Left ventricle myocardium inferior (tissue), 1 donor: Measurements from ENCODE around the gene TSC22D3. TPM values are rescaled to one million over a fixed set of nuclear protein-coding genes. Genes with fewer than 3 reads are reported as not detected.
"Not testable (repeated sequence)": the region's sequence is repeated elsewhere in the genome, so short reads cannot be mapped to it uniquely, and the experiment has no call there.

Source experiments
- DNase-seq: peaks from one replicate; pipeline ENCODE4 v3.0.0-alpha.2; 2020
- H3K27ac ChIP-seq: fragments of 200-600 bp; replicated peaks from 2 replicates; pipeline ENCODE4 v1.8.0; 2021
- H3K27me3 ChIP-seq: fragments of 200-600 bp; 2 replicates; pipeline ENCODE4 v1.8.0; 2021; ENCODE audit warnings: low read depth
- H3K36me3 ChIP-seq: fragments of 200-600 bp; 2 replicates; pipeline ENCODE4 v1.8.0; 2021
- H3K4me1 ChIP-seq: fragments of 200-600 bp; 2 replicates; pipeline ENCODE4 v1.8.0; 2021
- H3K4me3 ChIP-seq: fragments of 200-600 bp; 2 replicates; pipeline ENCODE4 v1.8.0; 2021; ENCODE audit warnings: mild to moderate bottlenecking, moderate library complexity
- H3K9me3 ChIP-seq: fragments of 200-600 bp; replicated peaks from 2 replicates; pipeline ENCODE4 v1.8.0; 2021
- intact Hi-C: fragments of 100-400 bp; cut with micrococcal nuclease; formaldehyde crosslinking; loops from one replicate; pipeline ENCODE4 v1.11.0; 2022
- total RNA-seq: library from RNA; stranded (reverse); fragmentation: NEBNext Ultra II Directional; extraction: Animal tissue kit (Norgen Biotek cat#: 25700); gene quantifications from one replicate; pipeline ENCODE4 v1.2.1, GENCODE V29; 2021
- TF ChIP-seq, protein P1 (sequence below): fragments of 200-600 bp; IDR thresholded peaks from 2 replicates; pipeline ENCODE4 v1.8.0; 2021; ENCODE audit warnings: antibody characterized with exemption, mild to moderate bottlenecking, borderline replicate concordance
- donor health status: DM: no; HTN: yes; CAD: no; lungs with severe emphysema.

The TSC22D3 gene
- total RNA-seq, 1 donor from 2014 or later, result 58.9 TPM

DNA sequence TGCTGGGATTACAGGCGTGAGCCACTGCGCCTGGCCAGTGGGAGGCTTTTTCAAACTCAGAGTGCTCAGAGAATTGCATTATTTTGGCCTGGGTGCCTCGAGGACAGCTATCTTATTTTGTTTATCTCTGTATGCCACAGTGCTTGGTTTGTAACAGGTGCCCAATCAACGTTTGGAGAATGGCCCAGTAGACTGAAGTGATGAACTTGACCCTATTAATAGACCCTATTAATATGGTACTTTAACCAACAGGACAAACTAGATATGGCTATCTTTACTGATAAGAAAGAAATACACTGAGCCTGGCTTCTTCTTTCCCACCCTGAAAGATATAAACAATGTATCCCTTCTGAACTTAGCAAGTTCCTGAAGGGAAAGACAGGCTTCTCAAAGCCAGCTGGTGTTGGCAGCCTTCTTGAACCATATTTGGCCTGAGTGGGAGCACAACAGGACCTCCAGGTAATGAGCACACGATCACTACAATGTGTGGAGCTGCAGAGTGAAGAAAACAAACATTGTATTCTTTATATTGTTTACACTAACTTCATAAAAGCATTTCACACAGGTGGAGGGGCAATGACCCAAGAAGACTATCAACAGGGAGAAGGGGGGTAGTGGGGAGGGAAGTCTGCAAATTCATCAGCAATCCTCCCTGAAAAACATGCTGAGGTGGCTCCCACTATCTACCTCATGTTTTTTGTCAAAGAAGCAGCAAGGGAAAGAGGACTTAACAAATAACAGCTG is 105.5 kb downstream of the TSC22D3 start:
- Histone ChIP-seq H3K9me3 (no peaks in the 10 kb centered on the region), H3K4me3 (no peak overlapping the region), H3K27ac (no peak overlapping the region), H3K36me3 (no peaks in the 10 kb centered on the region), H3K27me3 (no peaks in the 10 kb centered on the region), H3K4me1 (peaks cover 20% of the 10 kb centered on the region)
- no peak for DNase-seq
- intact Hi-C loops, result no loop called here
- TF ChIP-seq, protein P1, sequence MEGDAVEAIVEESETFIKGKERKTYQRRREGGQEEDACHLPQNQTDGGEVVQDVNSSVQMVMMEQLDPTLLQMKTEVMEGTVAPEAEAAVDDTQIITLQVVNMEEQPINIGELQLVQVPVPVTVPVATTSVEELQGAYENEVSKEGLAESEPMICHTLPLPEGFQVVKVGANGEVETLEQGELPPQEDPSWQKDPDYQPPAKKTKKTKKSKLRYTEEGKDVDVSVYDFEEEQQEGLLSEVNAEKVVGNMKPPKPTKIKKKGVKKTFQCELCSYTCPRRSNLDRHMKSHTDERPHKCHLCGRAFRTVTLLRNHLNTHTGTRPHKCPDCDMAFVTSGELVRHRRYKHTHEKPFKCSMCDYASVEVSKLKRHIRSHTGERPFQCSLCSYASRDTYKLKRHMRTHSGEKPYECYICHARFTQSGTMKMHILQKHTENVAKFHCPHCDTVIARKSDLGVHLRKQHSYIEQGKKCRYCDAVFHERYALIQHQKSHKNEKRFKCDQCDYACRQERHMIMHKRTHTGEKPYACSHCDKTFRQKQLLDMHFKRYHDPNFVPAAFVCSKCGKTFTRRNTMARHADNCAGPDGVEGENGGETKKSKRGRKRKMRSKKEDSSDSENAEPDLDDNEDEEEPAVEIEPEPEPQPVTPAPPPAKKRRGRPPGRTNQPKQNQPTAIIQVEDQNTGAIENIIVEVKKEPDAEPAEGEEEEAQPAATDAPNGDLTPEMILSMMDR, result no peak

DNA sequence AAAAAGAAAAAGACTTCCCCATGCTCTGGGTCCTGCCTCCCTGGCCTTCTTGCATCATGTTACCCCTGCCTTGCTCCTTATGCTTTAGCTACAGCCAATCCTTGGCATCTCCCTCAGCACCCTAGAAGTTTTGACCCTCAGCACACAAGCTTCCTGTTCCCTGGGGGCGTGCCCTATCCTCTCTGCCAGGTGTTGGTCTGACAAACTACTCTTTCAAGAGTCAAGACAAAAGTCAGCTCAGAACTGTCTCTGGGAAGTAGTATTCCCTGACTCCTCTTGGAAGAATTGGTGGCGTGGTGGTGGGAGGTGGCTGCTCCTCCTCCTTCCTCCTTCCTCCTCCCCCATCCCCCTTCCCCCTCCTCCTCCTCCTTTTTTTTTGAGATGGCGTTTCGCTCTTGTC is 106.3 kb downstream of the TSC22D3 start:
- Histone ChIP-seq H3K27ac (no peak overlapping the region), H3K9me3 (no peaks in the 10 kb centered on the region), H3K4me1 (peaks cover 17% of the 10 kb centered on the region), H3K4me3 (no peak overlapping the region), H3K36me3 (no peaks in the 10 kb centered on the region), H3K27me3 (no peaks in the 10 kb centered on the region)
- intact Hi-C loops, result no loop called here
- no peak for DNase-seq
- TF ChIP-seq, protein P1, result no peak

GRCh38 chrX:107668710-107669109 is 106.9 kb downstream of the TSC22D3 start:
- H3K27ac ChIP-seq, H3K4me3 ChIP-seq, H3K9me3 ChIP-seq, intact Hi-C loops, H3K27me3 ChIP-seq, H3K36me3 ChIP-seq, DNase-seq: not testable (repeated sequence)
- peaks cover 16% of the 10 kb centered on the region for H3K4me1 ChIP-seq

- TF ChIP-seq, protein P1, result no peak
- no peak for DNase-seq
- Histone ChIP-seq H3K36me3 (no peaks in the 10 kb centered on the region), H3K27me3 (no peaks in the 10 kb centered on the region), H3K4me1 (peaks cover 12% of the 10 kb centered on the region), H3K4me3 (no peak overlapping the region), H3K27ac (no peak overlapping the region), H3K9me3 (no peaks in the 10 kb centered on the region)
- intact Hi-C loops, result no loop called here
These were observed 108.2 kb downstream of the TSC22D3 start for GRCh38 chrX:107667426-107667825.

DNA sequence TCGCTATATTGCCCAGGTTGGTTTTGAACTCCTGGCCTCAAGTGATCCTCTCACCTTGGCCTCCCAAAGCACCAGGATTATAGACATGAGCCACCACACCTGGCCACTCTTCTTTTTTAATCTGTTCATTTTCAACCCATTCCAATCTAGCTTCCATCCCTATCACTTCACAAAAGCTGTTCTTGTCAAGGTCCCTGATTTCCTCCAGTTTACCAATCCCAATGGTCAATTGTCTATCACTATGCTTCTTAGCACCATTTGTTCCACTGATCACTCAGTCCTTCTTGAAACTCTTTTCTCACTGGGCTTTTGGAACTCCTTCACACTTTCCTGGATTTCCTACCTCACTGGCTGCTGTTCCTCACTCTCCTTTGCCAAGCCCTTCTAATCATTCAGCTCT is 108.7 kb downstream of the TSC22D3 start:
- no peak for DNase-seq
- H3K4me3 ChIP-seq, result no peak overlapping the region
- H3K9me3 ChIP-seq, result no peaks in the 10 kb centered on the region
- intact Hi-C loops, result no loop called here
- no peak overlapping the region for H3K27ac ChIP-seq
- no peaks in the 10 kb centered on the region for H3K27me3 ChIP-seq
- no peaks in the 10 kb centered on the region for H3K36me3 ChIP-seq
- H3K4me1 ChIP-seq, result peaks cover 17% of the 10 kb centered on the region
- TF ChIP-seq, protein P1, result no peak

Other genes starting within 250 kb of the TSC22D3 start
- 22.1 TPM for gene PRPS1, start 147.3 kb downstream of the TSC22D3 start, total RNA-seq
- gene NCBP2L, start 1.9 kb upstream of the TSC22D3 start, total RNA-seq, result not detected
- gene MID2, start 50.1 kb upstream of the TSC22D3 start, total RNA-seq, result 6.3 TPM
- not detected for gene TEX13B, start 206.6 kb upstream of the TSC22D3 start, total RNA-seq